ENCODE measurements around the gene NFIC. TPM values are rescaled to one million over a fixed set of nuclear protein-coding genes. Genes with fewer than 3 reads are reported as not detected.

Gene NFIC
- polyA plus RNA-seq, 2 of the 4 experiments (the other 2 are of a cell fraction), result 2.6 to 34.9 TPM

DNA sequence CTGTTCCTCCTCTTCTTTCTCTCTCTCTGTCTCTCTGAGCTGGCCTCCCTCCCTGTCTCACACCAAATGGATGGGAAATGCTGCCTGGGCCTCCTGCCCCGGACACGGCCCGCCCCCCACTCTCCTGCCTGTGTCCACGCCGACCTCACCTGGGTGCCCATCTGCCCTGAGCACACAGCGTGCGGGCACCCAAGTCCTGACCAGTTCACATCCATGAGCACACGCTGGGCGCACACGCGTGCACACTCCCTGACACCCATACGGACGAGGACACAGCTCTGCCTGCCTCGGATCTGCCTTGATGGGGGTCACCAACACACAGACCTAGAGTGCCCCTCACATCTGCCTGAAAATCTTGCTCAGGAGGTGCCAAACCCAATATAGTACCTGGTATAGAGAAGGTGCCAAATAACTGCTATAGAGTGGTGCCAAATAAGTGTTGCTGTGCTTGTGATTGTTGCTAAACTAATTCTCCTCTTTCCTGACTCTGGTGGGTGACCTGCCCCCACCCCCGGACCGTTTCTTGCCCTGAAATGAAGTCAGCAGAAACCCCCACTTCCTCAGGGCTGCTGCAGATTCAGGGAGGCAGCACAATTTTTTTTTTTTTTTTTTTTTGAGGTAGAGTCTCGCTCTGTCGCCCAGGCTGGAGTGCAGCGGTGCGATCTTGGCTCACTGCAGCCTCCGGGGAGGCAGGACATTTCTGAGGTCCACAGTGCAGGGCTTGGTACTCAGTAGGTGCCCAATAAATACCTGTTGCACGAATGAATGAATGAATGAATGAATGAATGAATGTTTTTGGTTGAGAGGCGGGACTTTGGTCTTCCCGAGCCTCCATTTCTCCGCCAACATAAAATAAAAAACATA, 4.6 kb downstream of the NFIC start (continued):
- no peak for TF ChIP-seq HOXB5 (CRISPR knock-in tag; IDR thresholded peaks at IDR 0.05)
- TF ChIP-seq RNF2 (IDR thresholded peaks at IDR 0.05; ENCODE audit: borderline replicate concordance, low read depth), result no peak
- TF ChIP-seq E2F6 (IDR thresholded peaks at IDR 0.05; ENCODE audit: borderline replicate concordance, low read depth), result no peak
- no peak for TF ChIP-seq CBX8 (IDR thresholded peaks at IDR 0.05)
- TF ChIP-seq FOSB (CRISPR knock-in tag; IDR thresholded peaks at IDR 0.05), result no peak

- ChIA-PET CTCF (interaction anchor here (1.4 kb wide), 1 partner anchor 100 kb away, joined by 4 read pairs; no protein-coding TSS in a partner anchor), POLR2A (no interaction called here)
- Histone ChIP-seq H3K9me3 (no peaks in the 10 kb centered on the region), H3K4me3 (no peak overlapping the region), H3K4me2 (no peak overlapping the region), H3K4me1 (peaks cover 45% of the 10 kb centered on the region), H3K27ac (no peak overlapping the region)
- ATAC-seq (no peak), FAIRE-seq (no peak), DNase-seq (ENCODE audit: low read depth in 1 of 2, low spot score in 1 of 2) (no peak)
- WGBS (ENCODE audit: missing lambda C conversion rate), result 76% methylated on average over 13 of the region's 14 CpGs
- TF ChIP-seq, protein P1, sequence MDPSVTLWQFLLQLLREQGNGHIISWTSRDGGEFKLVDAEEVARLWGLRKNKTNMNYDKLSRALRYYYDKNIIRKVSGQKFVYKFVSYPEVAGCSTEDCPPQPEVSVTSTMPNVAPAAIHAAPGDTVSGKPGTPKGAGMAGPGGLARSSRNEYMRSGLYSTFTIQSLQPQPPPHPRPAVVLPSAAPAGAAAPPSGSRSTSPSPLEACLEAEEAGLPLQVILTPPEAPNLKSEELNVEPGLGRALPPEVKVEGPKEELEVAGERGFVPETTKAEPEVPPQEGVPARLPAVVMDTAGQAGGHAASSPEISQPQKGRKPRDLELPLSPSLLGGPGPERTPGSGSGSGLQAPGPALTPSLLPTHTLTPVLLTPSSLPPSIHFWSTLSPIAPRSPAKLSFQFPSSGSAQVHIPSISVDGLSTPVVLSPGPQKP (IDR thresholded peaks at IDR 0.05; ENCODE audit: low read depth, low read length), result no peak
- TF ChIP-seq NR3C1 (IDR thresholded peaks at IDR 0.05), result no peak
- no peak for TF ChIP-seq FOSL2 (IDR thresholded peaks at IDR 0.05)
- no peak for TF ChIP-seq FOSL2 (CRISPR knock-in tag; IDR thresholded peaks at IDR 0.05)
- TF ChIP-seq FOXS1 (CRISPR knock-in tag; IDR thresholded peaks at IDR 0.05), result no peak
- TF ChIP-seq CHD2 (IDR thresholded peaks at IDR 0.05; ENCODE audit: low read length, partially characterized antibody), result no peak
- no peak for TF ChIP-seq PHF8 (IDR thresholded peaks at IDR 0.05; ENCODE audit: borderline replicate concordance, low read depth)
- TF ChIP-seq POLR2A (IDR thresholded peaks at IDR 0.05; ENCODE audit: low read length), result no peak
- TF ChIP-seq, protein P2, sequence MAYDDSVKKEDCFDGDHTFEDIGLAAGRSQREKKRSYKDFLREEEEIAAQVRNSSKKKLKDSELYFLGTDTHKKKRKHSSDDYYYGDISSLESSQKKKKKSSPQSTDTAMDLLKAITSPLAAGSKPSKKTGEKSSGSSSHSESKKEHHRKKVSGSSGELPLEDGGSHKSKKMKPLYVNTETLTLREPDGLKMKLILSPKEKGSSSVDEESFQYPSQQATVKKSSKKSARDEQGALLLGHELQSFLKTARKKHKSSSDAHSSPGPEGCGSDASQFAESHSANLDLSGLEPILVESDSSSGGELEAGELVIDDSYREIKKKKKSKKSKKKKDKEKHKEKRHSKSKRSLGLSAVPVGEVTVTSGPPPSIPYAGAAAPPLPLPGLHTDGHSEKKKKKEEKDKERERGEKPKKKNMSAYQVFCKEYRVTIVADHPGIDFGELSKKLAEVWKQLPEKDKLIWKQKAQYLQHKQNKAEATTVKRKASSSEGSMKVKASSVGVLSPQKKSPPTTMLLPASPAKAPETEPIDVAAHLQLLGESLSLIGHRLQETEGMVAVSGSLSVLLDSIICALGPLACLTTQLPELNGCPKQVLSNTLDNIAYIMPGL (CRISPR knock-in tag; IDR thresholded peaks at IDR 0.05; ENCODE audit: borderline replicate concordance), result no peak
- no peak for TF ChIP-seq CBX8 (IDR thresholded peaks at IDR 0.05)
- TF ChIP-seq HOXA7 (CRISPR knock-in tag; IDR thresholded peaks at IDR 0.05), result no peak
- TF ChIP-seq, protein P3, sequence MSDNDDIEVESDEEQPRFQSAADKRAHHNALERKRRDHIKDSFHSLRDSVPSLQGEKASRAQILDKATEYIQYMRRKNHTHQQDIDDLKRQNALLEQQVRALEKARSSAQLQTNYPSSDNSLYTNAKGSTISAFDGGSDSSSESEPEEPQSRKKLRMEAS (IDR thresholded peaks at IDR 0.05), result no peak
- TF ChIP-seq JUNB (IDR thresholded peaks at IDR 0.05), result no peak
- TF ChIP-seq, protein P4, sequence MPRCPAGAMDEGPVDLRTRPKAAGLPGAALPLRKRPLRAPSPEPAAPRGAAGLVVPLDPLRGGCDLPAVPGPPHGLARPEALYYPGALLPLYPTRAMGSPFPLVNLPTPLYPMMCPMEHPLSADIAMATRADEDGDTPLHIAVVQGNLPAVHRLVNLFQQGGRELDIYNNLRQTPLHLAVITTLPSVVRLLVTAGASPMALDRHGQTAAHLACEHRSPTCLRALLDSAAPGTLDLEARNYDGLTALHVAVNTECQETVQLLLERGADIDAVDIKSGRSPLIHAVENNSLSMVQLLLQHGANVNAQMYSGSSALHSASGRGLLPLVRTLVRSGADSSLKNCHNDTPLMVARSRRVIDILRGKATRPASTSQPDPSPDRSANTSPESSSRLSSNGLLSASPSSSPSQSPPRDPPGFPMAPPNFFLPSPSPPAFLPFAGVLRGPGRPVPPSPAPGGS (IDR thresholded peaks at IDR 0.05), result no peak
- TF ChIP-seq POLR2AphosphoS2 (conservative IDR thresholded peaks at IDR 0.05; ENCODE audit: low read length), result no peak
- TF ChIP-seq ZSCAN20 (CRISPR knock-in tag; IDR thresholded peaks at IDR 0.05), result no peak
- no peak for TF ChIP-seq CTCF (IDR thresholded peaks at IDR 0.05)
- no peak for TF ChIP-seq RNF2 (IDR thresholded peaks at IDR 0.05; ENCODE audit: borderline replicate concordance, low read depth)
- TF ChIP-seq, protein P5, sequence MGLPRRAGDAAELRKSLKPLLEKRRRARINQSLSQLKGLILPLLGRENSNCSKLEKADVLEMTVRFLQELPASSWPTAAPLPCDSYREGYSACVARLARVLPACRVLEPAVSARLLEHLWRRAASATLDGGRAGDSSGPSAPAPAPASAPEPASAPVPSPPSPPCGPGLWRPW (IDR thresholded peaks at IDR 0.05), result no peak
- no peak for TF ChIP-seq CEBPB (IDR thresholded peaks at IDR 0.05)
Observed at GRCh38 chr19:3372413-3372812, 6.0 kb downstream of the NFIC start.

Data from A549 (cell line).